CD14-positive monocyte (primary cell): ENCODE results near the gene LDLRAD4. TPM values are rescaled to one million over a fixed set of nuclear protein-coding genes. Genes with fewer than 3 reads are reported as not detected.

ENCODE experiments used
- DNase-seq, 3 donors: peaks; one replicate each; pipeline ENCODE4 v3.0.0-alpha.2; 2011 to 2022
- H2AFZ ChIP-seq: 2 replicates; pipeline ENCODE4 v1.6.0; 2012; ENCODE audit warnings: mild to moderate bottlenecking, low read depth, low read length, inconsistent platforms; ENCODE audit not compliant: insufficient read depth, poor library complexity, severe bottlenecking
- H3K27ac ChIP-seq, 2 donors: 1 replicate in 1 of 2; 2 replicates in 1 of 2; pipeline ENCODE4 v1.5.1; 2012 to 2013; ENCODE audit warnings: low read length in 2 of 2, control low read depth in 1 of 2, inconsistent platforms in 1 of 2, low read depth in 1 of 2, mild to moderate bottlenecking in 1 of 2
- H3K27me3 ChIP-seq, 2 donors: one replicate each; pipeline versions ENCODE4 v1.6.0 to v1.6.1; 2011 to 2013; ENCODE audit warnings: low read length in 2 of 2; ENCODE audit not compliant: control insufficient read depth in 2 of 2, insufficient read depth in 2 of 2
- H3K36me3 ChIP-seq, 2 donors: replicated peaks in 1 of 2; 1 replicate in 1 of 2; 2 replicates in 1 of 2; pipeline versions ENCODE4 v1.5.1 to v1.6.1; 2012 to 2013; ENCODE audit warnings: low read length in 2 of 2, control low read depth in 1 of 2, inconsistent platforms in 1 of 2, mild to moderate bottlenecking in 1 of 2; ENCODE audit not compliant: insufficient read depth in 2 of 2, control insufficient read depth in 1 of 2
- H3K4me1 ChIP-seq, 2 donors: 1 replicate in 1 of 2; 2 replicates in 1 of 2; pipeline versions ENCODE4 v1.5.1 to v1.6.1; 2012 to 2013; ENCODE audit warnings: low read length in 2 of 2, control low read depth in 1 of 2, inconsistent platforms in 1 of 2, mild to moderate bottlenecking in 1 of 2, moderate library complexity in 1 of 2; ENCODE audit not compliant: insufficient read depth in 2 of 2, control insufficient read depth in 1 of 2
- H3K4me2 ChIP-seq: replicated peaks from 2 replicates; pipeline ENCODE3; 2012; ENCODE audit warnings: low read length, moderate library complexity, mild to moderate bottlenecking; ENCODE audit not compliant: poor library complexity, severe bottlenecking; ENCODE audit errors: extremely low read depth
- H3K4me3 ChIP-seq, 3 experiments: fragments of 200-600 bp in 1 of 3; sonication (generic) in 1 of 3; replicated peaks in 1 of 3; 1 replicate in 2 of 3; 2 replicates in 1 of 3; pipeline ENCODE4 v1.5.1; 2011 to 2013; ENCODE audit warnings: low read length in 3 of 3, mild to moderate bottlenecking in 3 of 3, control low read depth in 2 of 3, low read depth in 2 of 3, inconsistent platforms in 1 of 3, moderate library complexity in 1 of 3
- H3K79me2 ChIP-seq: 2 replicates; pipeline ENCODE4 v1.6.0; 2012; ENCODE audit warnings: mild to moderate bottlenecking, control low read depth, inconsistent platforms, low read length, moderate library complexity; ENCODE audit not compliant: insufficient read depth
- H3K9ac ChIP-seq: 2 replicates; pipeline ENCODE4 v1.6.0; 2017; ENCODE audit warnings: low read length, mild to moderate bottlenecking; ENCODE audit not compliant: insufficient read depth, poor library complexity, severe bottlenecking
- H3K9me3 ChIP-seq, 2 donors: replicated peaks in 1 of 2; 1 replicate in 1 of 2; 2 replicates in 1 of 2; pipeline versions ENCODE4 v1.5.1 to v1.6.1; 2012 to 2013; ENCODE audit warnings: low read length in 2 of 2, control low read depth in 1 of 2; ENCODE audit not compliant: control insufficient read depth in 1 of 2, insufficient read depth in 1 of 2
- H4K20me1 ChIP-seq: 2 replicates; pipeline ENCODE4 v1.6.0; 2012; ENCODE audit warnings: mild to moderate bottlenecking, low read length, control low read depth, moderate library complexity; ENCODE audit not compliant: insufficient read depth
- H3K27ac Mint-ChIP-seq, 7 donors: one replicate each; pipeline ENCODE4 v1.8.0; 2020; ENCODE audit warnings: mild to moderate bottlenecking in 7 of 7, mixed read lengths in 7 of 7, moderate library complexity in 6 of 7, inconsistent platforms in 2 of 7
- H3K27me3 Mint-ChIP-seq, 3 donors: one replicate each; pipeline ENCODE4 v1.8.0; 2021 to 2022; ENCODE audit warnings: low read depth in 3 of 3, mild to moderate bottlenecking in 3 of 3, mixed read lengths in 3 of 3, moderate library complexity in 3 of 3, inconsistent platforms in 1 of 3
- H3K36me3 Mint-ChIP-seq, 2 donors: one replicate each; pipeline ENCODE4 v1.8.0; 2020; ENCODE audit warnings: mixed read lengths in 2 of 2, inconsistent platforms in 1 of 2, mild to moderate bottlenecking in 1 of 2
- H3K4me1 Mint-ChIP-seq: one replicate; pipeline ENCODE4 v1.8.0; 2020; ENCODE audit warnings: mild to moderate bottlenecking, mixed read lengths
- H3K4me3 Mint-ChIP-seq, 2 donors: one replicate each; pipeline ENCODE4 v1.8.0; 2020; ENCODE audit warnings: mild to moderate bottlenecking in 2 of 2, mixed read lengths in 2 of 2, moderate library complexity in 1 of 2
- H3K9me3 Mint-ChIP-seq, 7 donors: one replicate each; pipeline ENCODE4 v1.8.0; 2020 to 2022; ENCODE audit warnings: mixed read lengths in 7 of 7, mild to moderate bottlenecking in 6 of 7, moderate library complexity in 6 of 7, inconsistent platforms in 2 of 7
- CTCF ChIP-seq: fragments of 200-600 bp; IDR thresholded peaks from one replicate; pipeline ENCODE4 v1.8.0; 2022; ENCODE audit warnings: antibody characterized with exemption, mild to moderate bottlenecking
- WGBS: methylation state at CpG from one replicate; pipeline ENCODE4 v1.1.5; 2013; ENCODE audit warnings: missing lambda C conversion rate; ENCODE audit not compliant: insufficient coverage; 5-methylcytosine and 5-hydroxymethylcytosine counted together
- intact Hi-C, 2 donors: fragments of 100-400 bp; cut with micrococcal nuclease; formaldehyde crosslinking; loops; one replicate each; pipeline versions ENCODE4 v1.15.0 to v1.15.1; 2023
- polyA plus RNA-seq, 3 donors: library from polyadenylated mRNA; depleted of rRNA in 1 of 3; unstranded in 2 of 3; stranded (reverse) in 1 of 3; fragments of 300-500 nt in 2 of 3; fragments of >200 nt in 1 of 3; fragmentation: Illumina TruSeq in 2 of 3; gene quantifications; 1 replicate in 2 of 3; 2 replicates in 1 of 3; pipeline ENCODE4 v1.2.3, GENCODE V29; 2012 to 2021

The LDLRAD4 gene
- polyA plus RNA-seq, 3 donors, result 13.5 to 15.4 (median 13.8) TPM

DNA sequence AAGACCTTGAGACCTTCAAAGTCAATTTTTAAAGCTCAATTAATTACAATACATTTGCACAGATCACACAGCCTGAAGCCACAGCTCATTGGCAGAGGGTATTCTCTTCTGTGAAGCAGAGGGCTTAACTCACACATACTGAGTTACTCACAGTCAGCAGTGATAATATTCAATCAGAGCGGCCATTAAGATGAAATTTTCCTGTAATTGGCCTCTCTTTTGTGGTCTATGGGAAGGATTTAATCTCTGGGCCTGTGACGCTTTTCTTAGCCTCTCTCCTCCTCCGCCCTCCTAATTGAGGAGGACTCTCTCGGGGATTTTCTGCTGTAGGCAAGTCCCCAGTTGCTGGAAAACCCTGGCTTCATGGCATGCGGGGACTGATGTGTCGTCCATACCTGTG is 12.3 kb upstream of the LDLRAD4 start:
- Histone ChIP-seq H3K79me2 (no peaks in the 10 kb centered on the region), H3K9ac (no peak overlapping the region), H2AFZ (no peak overlapping the region), H3K27ac (no peak overlapping the region), H4K20me1 (no peaks in the 10 kb centered on the region), H3K4me3 (no peak overlapping the region), H3K4me1 (no peaks in the 10 kb centered on the region), H3K9me3 (no peaks in the 10 kb centered on the region), H3K27me3 (no peaks in the 10 kb centered on the region), H3K36me3 (no peaks in the 10 kb centered on the region), H3K4me2 (no peak overlapping the region)
- H3K36me3 Mint-ChIP-seq, result no peaks in the 10 kb centered on the region
- intact Hi-C loops, result no loop called here
- no peak for DNase-seq
- H3K4me3 Mint-ChIP-seq, result no peak overlapping the region
- TF ChIP-seq CTCF, result no peak
- no CpG with 5 or more reads among the region's 6 CpGs for WGBS
- H3K9me3 Mint-ChIP-seq, result peaks cover 0 to 2% (median under 1%) of the 10 kb centered on the region in 7 donors
- H3K4me1 Mint-ChIP-seq, result no peaks in the 10 kb centered on the region
- H3K27me3 Mint-ChIP-seq, result peaks cover 1 to 6% (median 3%) of the 10 kb centered on the region in 3 donors
- no peak overlapping the region for H3K27ac Mint-ChIP-seq

GRCh38 chr18:13207294-13207693 is 11.3 kb upstream of the LDLRAD4 start:
- peaks cover 0 to 2% (median 0%) of the 10 kb centered on the region in 7 donors for H3K9me3 Mint-ChIP-seq
- no peak for TF ChIP-seq CTCF
- H3K36me3 ChIP-seq, result no peaks in the 10 kb centered on the region
- H3K9me3 ChIP-seq, result no peaks in the 10 kb centered on the region
- no peaks in the 10 kb centered on the region for H3K79me2 ChIP-seq
- H2AFZ ChIP-seq, result no peak overlapping the region
- H3K9ac ChIP-seq, result no peak overlapping the region
- H4K20me1 ChIP-seq, result no peaks in the 10 kb centered on the region
- no peak overlapping the region for H3K27ac ChIP-seq
- no peak overlapping the region for H3K4me3 Mint-ChIP-seq
- H3K27ac Mint-ChIP-seq, result no peak overlapping the region
- no peaks in the 10 kb centered on the region for H3K27me3 ChIP-seq
- H3K4me1 ChIP-seq, result no peaks in the 10 kb centered on the region
- no peaks in the 10 kb centered on the region for H3K4me1 Mint-ChIP-seq
- WGBS, result 80% methylated on average over 3 of the region's 6 CpGs
- H3K4me3 ChIP-seq, result no peak overlapping the region
- no peak overlapping the region for H3K4me2 ChIP-seq
- DNase-seq, result no peak
- no peaks in the 10 kb centered on the region for H3K36me3 Mint-ChIP-seq
- intact Hi-C loops, result no loop called here
- H3K27me3 Mint-ChIP-seq, result peaks cover 1 to 6% (median 3%) of the 10 kb centered on the region in 3 donors
